A549 treated with AZD9567 at 1 μM for 4 hours (cell line): Measurements from ENCODE around the gene VOPP1. TPM values are rescaled to one million over a fixed set of nuclear protein-coding genes. Genes with fewer than 3 reads are reported as not detected.

ENCODE experiments used
- total RNA-seq: library from RNA; stranded (reverse); fragments of 200-300 nt; extraction: Qiagen RNA extraction; gene quantifications from 5 replicates; pipeline ENCODE4 v1.2.3, GENCODE V29; 2022; ENCODE audit not compliant: insufficient read depth

The VOPP1 gene
- 80.4 to 84.1 TPM (median 83.8 TPM) in 5 replicates for total RNA-seq

GRCh38 chr7:55572378-55573233, at the start of gene VOPP1:
Gene VOPP1 (minus strand): TSS chr7:55572502. CDS start chr7:55572324, 178 bp downstream.

Other genes starting within 250 kb of the VOPP1 start
- 12.7 to 15.6 TPM (median 14.9 TPM) in 5 replicates for gene LANCL2, start 207.2 kb downstream of the VOPP1 start, total RNA-seq